HEK293T (cell line): ENCODE data around the gene AXIN1.

Source experiments
- CTCF ChIA-PET: fragments of 350-600 bp; formaldehyde crosslinking; extraction: SDS; loops from one replicate; lab custom pipeline; 2021; ENCODE audit warnings: antibody characterized with exemption, inconsistent platforms; lab: Yijun Ruan, JAX
- POLR2A ChIA-PET: fragments of 350-600 bp; formaldehyde crosslinking; extraction: SDS; loops from one replicate; lab custom pipeline; 2020; ENCODE audit warnings: antibody characterized with exemption, inconsistent platforms; lab: Yijun Ruan, JAX
- DNase-seq: peaks from one replicate; pipeline ENCODE4 v3.0.0; 2012; ENCODE audit warnings: mixed read lengths; ENCODE audit errors: extremely low spot score
- ARNT ChIP-seq: fragments of 450-650 bp; IDR thresholded peaks from 2 replicates; pipeline ENCODE4 v1.6.1; 2017; ENCODE audit warnings: mild to moderate bottlenecking
- BHLHE40 ChIP-seq: fragments of 450-650 bp; IDR thresholded peaks from 2 replicates; pipeline ENCODE4 v1.6.1; 2016; ENCODE audit warnings: mild to moderate bottlenecking, moderate library complexity, borderline replicate concordance
- CTBP1 ChIP-seq: fragments of 450-650 bp; IDR thresholded peaks from 2 replicates; pipeline ENCODE4 v1.6.1; 2016; ENCODE audit warnings: borderline replicate concordance
- ELF4 ChIP-seq: fragments of 450-650 bp; IDR thresholded peaks from 2 replicates; pipeline ENCODE4 v1.6.1; 2017; ENCODE audit warnings: antibody characterized with exemption
- FOXA1 ChIP-seq: fragments of 450-650 bp; IDR thresholded peaks from 2 replicates; pipeline ENCODE4 v1.6.1; 2016; ENCODE audit warnings: mild to moderate bottlenecking
- FOXK2 ChIP-seq: fragments of 450-650 bp; IDR thresholded peaks from 2 replicates; pipeline ENCODE4 v1.6.1; 2016; ENCODE audit warnings: mild to moderate bottlenecking
- FOXM1 ChIP-seq: fragments of 450-650 bp; IDR thresholded peaks from 2 replicates; pipeline ENCODE4 v1.6.1; 2017; ENCODE audit warnings: mild to moderate bottlenecking, borderline replicate concordance
- HDGF ChIP-seq: fragments of 450-650 bp; IDR thresholded peaks from 2 replicates; pipeline ENCODE4 v1.6.1; 2017; ENCODE audit warnings: antibody characterized with exemption, borderline replicate concordance
- L3MBTL2 ChIP-seq: fragments of 450-650 bp; conservative IDR thresholded peaks from 2 replicates; pipeline ENCODE4 v1.6.1; 2016; ENCODE audit warnings: mild to moderate bottlenecking
- LEF1 ChIP-seq: fragments of 450-650 bp; IDR thresholded peaks from 2 replicates; pipeline ENCODE4 v1.6.1; 2017; ENCODE audit warnings: mild to moderate bottlenecking, borderline replicate concordance
- NFRKB ChIP-seq: fragments of 450-650 bp; IDR thresholded peaks from 2 replicates; pipeline ENCODE4 v1.6.1; 2016; ENCODE audit warnings: mild to moderate bottlenecking, moderate library complexity
- PKNOX1 ChIP-seq: fragments of 450-650 bp; IDR thresholded peaks from 2 replicates; pipeline ENCODE4 v1.6.1; 2016
- SP1 ChIP-seq: fragments of 450-650 bp; IDR thresholded peaks from 2 replicates; pipeline ENCODE4 v1.6.1; 2017
- SUZ12 ChIP-seq: fragments of 450-650 bp; IDR thresholded peaks from 2 replicates; pipeline ENCODE4 v1.6.1; 2016; ENCODE audit warnings: mild to moderate bottlenecking
- TARDBP ChIP-seq: fragments of 450-650 bp; IDR thresholded peaks from 2 replicates; pipeline ENCODE4 v1.6.1; 2016
- ZNF384 ChIP-seq: fragments of 450-650 bp; IDR thresholded peaks from 2 replicates; pipeline ENCODE4 v1.6.1; 2016

AXIN1 gene

DNA sequence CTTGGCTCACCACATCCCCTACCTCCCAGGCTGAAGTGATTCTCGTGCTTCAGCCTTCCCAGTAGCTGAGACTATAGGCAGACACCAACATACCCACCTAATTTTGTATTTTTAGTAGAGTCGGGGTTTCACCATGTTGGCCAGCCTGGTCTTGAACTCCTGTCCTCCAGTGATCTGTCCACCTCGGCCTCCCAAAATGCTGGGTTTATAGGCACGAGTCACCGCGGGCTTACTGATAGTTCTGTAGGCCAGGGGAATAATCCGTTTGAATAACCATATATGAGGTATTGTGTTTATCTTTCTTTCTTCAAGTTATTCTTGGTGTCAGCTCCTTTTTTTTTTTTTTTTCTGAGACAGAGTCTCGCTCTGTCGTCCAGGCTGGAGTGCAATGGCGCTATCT lies 110.2 kb downstream of the AXIN1 start:
- ChIA-PET CTCF (no interaction called here), POLR2A (no interaction called here)
- TF ChIP-seq ZNF384 (no peak), TARDBP (no peak), PKNOX1 (no peak), SUZ12 (no peak), FOXA1 (no peak), HDGF (no peak), NFRKB (no peak), SP1 (no peak), FOXK2 (no peak), FOXM1 (no peak), ARNT (no peak), CTBP1 (no peak), L3MBTL2 (no peak), LEF1 (no peak), ELF4 (no peak), BHLHE40 (no peak)
- no peak for DNase-seq

GRCh38 chr16:240559-240958 lies 112.0 kb downstream of the AXIN1 start:
- CTCF ChIA-PET = no interaction called here
- DNase-seq = no peak
- no peak for TF ChIP-seq LEF1
- POLR2A ChIA-PET = interaction anchor here (1.6 kb wide), 1 partner anchor 10 kb away, joined by 4 read pairs; no protein-coding TSS in a partner anchor

DNA sequence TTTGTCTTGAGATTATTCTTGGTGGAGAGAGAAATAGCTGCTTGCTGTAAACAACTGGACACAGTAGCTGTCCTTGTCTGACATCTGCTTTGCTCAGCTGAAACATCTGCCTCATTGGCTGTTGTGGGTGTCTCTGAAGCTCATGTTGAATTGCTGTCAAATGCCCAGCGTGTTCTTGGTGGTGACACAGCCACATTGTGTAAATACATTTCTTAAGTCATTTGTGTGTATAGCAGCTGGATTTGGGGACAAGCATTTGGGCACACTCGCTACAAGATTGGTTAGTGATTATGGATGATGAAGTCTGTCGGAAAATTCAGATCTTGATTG lies 112.6 kb downstream of the AXIN1 start:
- no peak for TF ChIP-seq FOXA1
- TF ChIP-seq ZNF384 = no peak
- TF ChIP-seq HDGF = no peak
- TF ChIP-seq L3MBTL2 = no peak
- TF ChIP-seq BHLHE40 = no peak
- TF ChIP-seq LEF1 = no peak
- TF ChIP-seq SP1 = no peak
- no peak for TF ChIP-seq NFRKB
- no peak for TF ChIP-seq SUZ12
- no peak for DNase-seq
- ChIA-PET CTCF (no interaction called here), POLR2A (interaction anchor here (1.6 kb wide), 1 partner anchor 10 kb away, joined by 4 read pairs; no protein-coding TSS in a partner anchor)
